Measurements from ENCODE around the gene CLEC4M.

The CLEC4M gene

DNA sequence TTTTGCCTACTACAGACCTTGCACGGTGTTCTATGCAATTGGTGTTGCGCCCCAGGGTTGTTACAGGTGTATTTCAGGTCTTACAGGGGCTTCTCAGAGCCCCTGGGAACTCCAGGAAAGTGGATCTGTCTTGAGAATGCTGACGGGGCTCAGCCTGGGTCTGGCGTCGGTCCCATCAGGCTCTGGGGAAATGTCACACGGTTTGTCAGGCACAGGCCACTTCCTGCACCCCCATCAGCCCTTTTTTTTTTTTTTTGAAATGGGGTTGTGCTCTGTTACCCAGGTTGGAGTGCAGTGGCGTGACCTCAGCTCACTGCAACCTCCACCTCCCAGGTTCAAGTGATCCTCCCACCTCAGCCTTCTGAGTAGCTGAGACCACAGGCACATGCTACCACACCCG is 44.4 kb upstream of the CLEC4M start:
- no peak overlapping the region for H3K27ac ChIP-seq (ENCODE audit: low read length)
- no peak overlapping the region for H3K9ac ChIP-seq (ENCODE audit: low read depth, low read length)
- H4K20me1 ChIP-seq (ENCODE audit: insufficient read depth, low read length): no peaks in the 10 kb centered on the region
- no peak for TF ChIP-seq CTCF (IDR thresholded peaks at IDR 0.05; ENCODE audit: borderline replicate concordance, extremely low read depth, low read length, poor library complexity, severe bottlenecking)
- no peak for TF ChIP-seq EZH2 (IDR thresholded peaks at IDR 0.05; ENCODE audit: borderline replicate concordance, low read depth, low read length, severe bottlenecking)
- H3K4me2 ChIP-seq (ENCODE audit: insufficient read depth, low read length): no peak overlapping the region
- H3K27me3 ChIP-seq (ENCODE audit: insufficient read depth, low read length, poor library complexity): no peaks in the 10 kb centered on the region
- no peak overlapping the region; the same call in 1 of the 2 replicates for H2AFZ ChIP-seq (ENCODE audit: low read depth, low read length)
- no peak for ATAC-seq (ENCODE audit: insufficient read depth, low read depth)
- H3K4me3 ChIP-seq (ENCODE audit: low read depth in 1 of 2, low read length in 2 of 2): no peak overlapping the region
- no peaks in the 10 kb centered on the region for H3K36me3 ChIP-seq (ENCODE audit: insufficient read depth, low read length)
- no peaks in the 10 kb centered on the region for H3K79me2 ChIP-seq (ENCODE audit: insufficient read depth, low read length)
- DNase-seq: no peak
- no peaks in the 10 kb centered on the region for H3K9me3 ChIP-seq (ENCODE audit: insufficient read depth, low read length, severe bottlenecking)
- H3K4me1 ChIP-seq (ENCODE audit: insufficient read depth, low read length): no peaks in the 10 kb centered on the region; the same call in 1 of the 2 replicates

DNA sequence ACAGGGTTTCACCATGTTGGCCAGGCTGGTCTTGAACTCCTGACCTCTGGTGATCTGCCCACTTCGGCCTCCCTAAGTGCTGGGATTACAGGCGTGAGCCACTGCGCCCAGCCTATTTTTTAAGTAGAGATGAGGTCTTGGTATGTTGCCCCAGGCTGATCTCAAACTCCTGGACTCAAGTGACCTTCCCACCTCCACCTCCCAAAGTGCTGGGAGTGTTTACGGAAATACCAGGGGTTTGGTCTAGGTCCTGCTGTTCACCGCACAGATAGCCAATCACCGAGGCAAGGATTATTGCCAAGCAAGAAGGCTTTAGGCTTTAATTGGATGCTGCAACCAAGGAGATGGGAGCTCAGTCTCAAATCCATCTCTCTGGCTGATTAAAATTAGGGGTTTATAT is 42.7 kb upstream of the CLEC4M start:
- Histone ChIP-seq H4K20me1 (ENCODE audit: insufficient read depth, low read length) (no peaks in the 10 kb centered on the region), H3K36me3 (ENCODE audit: insufficient read depth, low read length) (no peaks in the 10 kb centered on the region), H3K27ac (ENCODE audit: low read length) (no peak overlapping the region), H3K9me3 (ENCODE audit: insufficient read depth, low read length, severe bottlenecking) (no peaks in the 10 kb centered on the region), H2AFZ (ENCODE audit: low read depth, low read length) (no peak overlapping the region), H3K4me3 (ENCODE audit: low read depth in 1 of 2, low read length in 2 of 2) (no peak overlapping the region), H3K4me2 (ENCODE audit: insufficient read depth, low read length) (no peak overlapping the region), H3K4me1 (ENCODE audit: insufficient read depth, low read length) (no peaks in the 10 kb centered on the region; the same call in 1 of the 2 replicates), H3K9ac (ENCODE audit: low read depth, low read length) (no peak overlapping the region), H3K79me2 (ENCODE audit: insufficient read depth, low read length) (no peaks in the 10 kb centered on the region), H3K27me3 (ENCODE audit: insufficient read depth, low read length, poor library complexity) (no peaks in the 10 kb centered on the region)
- no peak for ATAC-seq (ENCODE audit: insufficient read depth, low read depth)
- no peak for DNase-seq
- no peak for TF ChIP-seq EZH2 (IDR thresholded peaks at IDR 0.05; ENCODE audit: borderline replicate concordance, low read depth, low read length, severe bottlenecking)
- no peak for TF ChIP-seq CTCF (IDR thresholded peaks at IDR 0.05; ENCODE audit: borderline replicate concordance, extremely low read depth, low read length, poor library complexity, severe bottlenecking)

DNA sequence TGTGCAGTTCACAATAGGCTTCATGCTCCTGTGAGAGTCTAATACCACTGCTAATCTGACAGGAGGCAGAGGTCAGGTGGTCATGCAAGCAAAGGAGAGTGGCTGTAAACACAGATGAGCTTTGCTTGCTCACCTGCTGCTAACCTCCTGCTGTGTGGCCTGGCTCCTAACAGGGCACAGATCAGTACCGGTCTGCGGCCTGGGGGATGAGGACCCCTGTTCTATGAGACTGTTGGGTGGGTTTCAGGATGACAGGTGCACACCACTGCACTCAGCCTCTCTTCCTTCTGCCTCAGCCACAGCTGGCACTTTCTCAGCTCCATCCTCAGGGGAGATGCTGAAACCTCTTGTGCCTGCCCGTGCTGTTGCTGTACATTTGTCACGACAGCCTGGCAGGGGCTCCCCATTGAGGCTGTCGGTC is 40.8 kb upstream of the CLEC4M start:
- Histone ChIP-seq H3K9me3 (ENCODE audit: insufficient read depth, low read length, severe bottlenecking) (no peaks in the 10 kb centered on the region), H3K9ac (ENCODE audit: low read depth, low read length) (no peak overlapping the region), H2AFZ (ENCODE audit: low read depth, low read length) (no peak overlapping the region), H3K79me2 (ENCODE audit: insufficient read depth, low read length) (no peaks in the 10 kb centered on the region), H3K36me3 (ENCODE audit: insufficient read depth, low read length) (no peaks in the 10 kb centered on the region), H4K20me1 (ENCODE audit: insufficient read depth, low read length) (no peaks in the 10 kb centered on the region), H3K27ac (ENCODE audit: low read length) (no peak overlapping the region), H3K27me3 (ENCODE audit: insufficient read depth, low read length, poor library complexity) (no peaks in the 10 kb centered on the region), H3K4me2 (ENCODE audit: insufficient read depth, low read length) (no peak overlapping the region), H3K4me1 (ENCODE audit: insufficient read depth, low read length) (no peaks in the 10 kb centered on the region; the same call in 1 of the 2 replicates), H3K4me3 (ENCODE audit: low read depth in 1 of 2, low read length in 2 of 2) (no peak overlapping the region)
- TF ChIP-seq CTCF (IDR thresholded peaks at IDR 0.05; ENCODE audit: borderline replicate concordance, extremely low read depth, low read length, poor library complexity, severe bottlenecking) (no peak), EZH2 (IDR thresholded peaks at IDR 0.05; ENCODE audit: borderline replicate concordance, low read depth, low read length, severe bottlenecking) (no peak)
- ATAC-seq (ENCODE audit: insufficient read depth, low read depth) (no peak), DNase-seq (no peak)

DNA sequence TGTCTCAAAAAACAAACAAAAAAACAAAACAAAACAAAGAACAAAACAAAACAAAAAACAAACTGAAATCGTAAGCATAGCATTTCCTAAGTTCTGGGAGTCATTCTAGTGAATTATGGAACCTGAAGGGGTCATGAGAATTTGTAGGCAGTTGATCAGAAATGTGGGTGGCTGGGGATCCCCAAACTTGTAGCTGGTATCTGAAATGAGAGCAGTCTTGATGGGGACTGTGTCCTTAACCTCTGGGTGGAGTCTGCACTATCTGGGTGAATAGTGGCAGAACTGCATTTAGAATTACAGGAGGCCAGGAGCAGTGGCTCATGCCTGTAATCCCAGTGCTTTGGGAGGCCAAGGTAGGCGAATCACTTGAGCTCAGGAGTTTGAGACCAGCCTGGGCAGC is 37.3 kb upstream of the CLEC4M start:
- ATAC-seq (ENCODE audit: insufficient read depth, low read depth) (no peak), DNase-seq (no peak)
- H3K9ac ChIP-seq (ENCODE audit: low read depth, low read length): no peak overlapping the region
- H2AFZ ChIP-seq (ENCODE audit: low read depth, low read length): no peak overlapping the region
- no peak overlapping the region for H3K27ac ChIP-seq (ENCODE audit: low read length)
- no peaks in the 10 kb centered on the region for H3K9me3 ChIP-seq (ENCODE audit: insufficient read depth, low read length, severe bottlenecking)
- no peaks in the 10 kb centered on the region for H3K36me3 ChIP-seq (ENCODE audit: insufficient read depth, low read length)
- H3K27me3 ChIP-seq (ENCODE audit: insufficient read depth, low read length, poor library complexity): no peaks in the 10 kb centered on the region
- TF ChIP-seq CTCF (IDR thresholded peaks at IDR 0.05; ENCODE audit: borderline replicate concordance, extremely low read depth, low read length, poor library complexity, severe bottlenecking) (no peak), EZH2 (IDR thresholded peaks at IDR 0.05; ENCODE audit: borderline replicate concordance, low read depth, low read length, severe bottlenecking) (no peak)
- no peak overlapping the region for H3K4me2 ChIP-seq (ENCODE audit: insufficient read depth, low read length)
- no peak overlapping the region for H3K4me3 ChIP-seq (ENCODE audit: low read depth in 1 of 2, low read length in 2 of 2)
- no peaks in the 10 kb centered on the region for H3K4me1 ChIP-seq (ENCODE audit: insufficient read depth, low read length)
- H4K20me1 ChIP-seq (ENCODE audit: insufficient read depth, low read length): no peaks in the 10 kb centered on the region
- H3K79me2 ChIP-seq (ENCODE audit: insufficient read depth, low read length): no peaks in the 10 kb centered on the region

All from DND-41 (cell line).